HG03354 (cell line): ENCODE data around the gene COPG2.
"Not testable (repeated sequence)": the region's sequence is repeated elsewhere in the genome, so short reads cannot be mapped to it uniquely, and the experiment has no call there.

Experiments
- ATAC-seq: cut with Tn5 transposase; IDR thresholded peaks from one replicate; pipeline ENCODE4 v1.9.1; 2021; ENCODE audit warnings: mild to moderate bottlenecking; ENCODE audit not compliant: unreplicated experiment, poor library complexity, severe bottlenecking

Gene COPG2

DNA sequence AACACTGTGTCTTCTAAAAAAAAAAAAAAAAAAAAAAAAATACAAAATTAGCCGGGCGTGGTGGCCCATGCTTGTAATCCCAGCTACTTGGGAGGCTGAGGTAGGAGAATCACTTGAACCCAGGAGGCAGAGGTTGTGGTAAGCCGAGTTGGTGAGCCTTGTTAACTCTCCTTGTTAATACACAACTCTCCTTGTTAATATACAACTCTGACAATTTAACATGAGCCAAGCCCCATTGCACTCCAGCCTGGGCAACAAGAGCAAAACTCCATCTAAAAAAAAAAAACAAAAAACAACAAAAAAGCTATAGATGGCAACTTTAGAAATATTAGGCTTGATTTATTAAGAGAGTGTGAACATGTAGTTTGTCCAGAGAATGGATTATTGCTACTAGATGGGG, 156.5 kb downstream of the COPG2 start:
- not testable (repeated sequence) for ATAC-seq

DNA sequence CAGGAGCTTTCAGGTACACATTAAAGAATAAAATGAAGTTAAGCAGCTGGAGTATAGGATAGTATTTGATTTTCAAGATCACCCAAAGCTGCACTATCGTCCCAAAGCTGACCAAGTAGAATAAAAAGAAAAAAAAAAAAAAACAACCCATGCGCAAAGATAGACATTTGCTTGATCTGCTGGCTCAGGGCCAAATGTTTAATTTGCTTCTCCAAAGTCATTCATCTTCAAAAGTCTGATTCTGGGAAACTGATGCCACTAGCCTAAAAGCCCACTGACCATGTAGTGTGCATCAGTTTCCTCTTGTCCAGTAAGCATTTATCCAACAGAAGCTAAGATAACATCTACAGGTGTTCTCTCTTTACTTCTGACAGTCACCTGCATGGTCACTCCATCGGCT, 162.2 kb downstream of the COPG2 start:
- no peak for ATAC-seq

DNA sequence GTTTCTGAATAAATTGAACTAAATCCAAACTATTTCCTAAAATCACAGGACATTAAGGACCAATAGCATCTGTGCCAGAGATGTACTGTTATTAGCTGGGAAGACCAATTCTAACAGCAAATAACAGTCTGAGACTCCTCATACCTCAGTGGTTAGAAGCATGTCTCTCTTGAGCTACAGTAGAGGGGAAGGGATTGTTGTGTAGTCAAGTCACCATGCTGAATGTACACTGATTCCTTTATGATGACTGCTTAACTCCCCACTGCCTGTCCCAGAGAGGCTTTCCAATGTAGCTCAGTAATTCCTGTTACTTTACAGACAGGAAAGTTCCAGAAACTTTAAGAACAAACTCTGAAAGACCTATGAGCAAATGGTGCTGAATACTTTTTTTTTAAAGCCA, 162.8 kb downstream of the COPG2 start:
- ATAC-seq, result no peak

DNA sequence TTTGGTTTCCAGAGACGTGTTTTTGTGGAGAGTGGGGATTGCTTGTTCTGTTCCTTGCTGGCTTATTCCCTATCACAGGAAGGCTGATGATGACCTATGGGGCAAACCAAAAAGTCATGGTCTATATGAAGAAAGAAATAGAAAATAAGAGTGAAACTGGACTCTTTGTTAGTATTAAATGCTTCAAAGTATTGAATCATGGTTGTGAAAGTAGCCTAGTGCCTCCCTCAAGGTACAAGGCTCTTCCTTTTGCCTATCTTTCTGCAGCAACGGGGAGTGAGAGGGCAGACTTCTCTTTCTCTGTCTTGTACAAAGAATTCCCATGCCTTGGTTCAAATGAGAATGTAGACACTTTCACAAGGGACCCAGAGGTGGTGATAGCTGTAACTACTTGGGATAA, 167.6 kb downstream of the COPG2 start:
- no peak for ATAC-seq

DNA sequence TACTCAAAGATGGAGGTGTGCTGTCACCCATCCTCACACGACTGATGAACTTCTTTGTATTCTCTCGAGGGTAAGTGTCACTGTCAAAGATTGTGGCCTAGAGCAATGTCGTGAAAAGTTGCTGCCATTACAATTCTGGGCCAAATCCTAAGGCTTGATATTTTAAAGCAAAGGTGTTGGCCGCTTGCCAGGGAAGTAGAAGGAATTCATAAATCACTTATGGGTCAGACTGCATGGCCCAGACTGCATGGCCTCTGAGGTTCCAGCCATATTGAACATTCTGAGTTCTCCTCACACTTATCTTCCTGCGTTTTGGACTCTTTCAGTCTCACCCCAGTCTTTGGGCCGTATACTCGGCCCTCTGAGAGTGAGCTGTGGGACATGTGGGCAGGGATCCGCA, 168.1 kb downstream of the COPG2 start:
- no peak for ATAC-seq

DNA sequence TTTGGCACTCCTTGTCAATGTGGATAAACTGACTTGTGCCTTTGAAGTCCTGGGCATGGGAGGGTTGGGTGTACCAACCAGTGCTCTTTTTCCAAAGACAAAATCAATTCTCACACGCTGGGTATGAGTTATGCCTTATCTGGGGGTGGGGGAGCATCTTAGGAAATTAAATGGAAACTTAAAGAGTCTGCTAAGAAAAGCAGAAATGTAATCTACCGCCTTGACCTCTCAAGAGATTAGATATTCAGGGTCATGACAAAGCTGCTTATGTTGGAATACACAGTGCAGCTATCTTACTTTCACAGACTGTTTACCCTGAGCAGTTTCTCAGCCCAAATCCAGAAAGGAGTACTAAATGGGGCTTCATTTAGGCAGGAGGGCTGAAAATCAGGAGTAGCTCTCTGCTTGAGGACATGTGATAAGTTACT, 174.1 kb downstream of the COPG2 start:
- ATAC-seq, result no peak

DNA sequence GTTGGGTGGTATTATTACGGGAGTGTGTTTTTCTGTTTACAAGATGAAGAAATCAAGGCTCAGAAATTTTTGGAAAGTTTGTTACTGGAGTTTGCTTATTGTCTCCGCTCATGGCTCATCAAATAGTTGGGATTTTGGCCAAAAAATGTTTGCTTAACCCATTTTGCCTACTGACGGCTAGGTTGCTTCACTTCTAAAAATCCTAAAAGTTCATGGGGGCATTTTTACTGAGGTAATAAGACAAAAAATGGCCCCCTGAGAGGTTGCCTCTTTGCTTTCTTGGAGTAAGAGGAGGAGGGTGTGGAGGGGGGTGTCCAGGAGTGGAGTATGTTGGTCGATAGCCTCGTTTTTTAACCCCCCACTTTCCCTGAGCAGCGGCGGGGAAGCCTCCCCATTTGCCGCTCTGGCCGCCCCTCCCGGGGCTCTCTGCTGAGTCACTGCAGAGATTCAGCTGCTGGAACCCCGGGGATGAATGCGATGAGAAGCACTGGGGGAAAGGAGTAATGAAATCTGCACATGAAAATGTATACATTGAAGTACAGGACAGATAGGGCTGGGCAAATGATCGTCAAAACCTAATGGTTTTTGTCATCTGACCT, 175.2 kb downstream of the COPG2 start:
- no peak for ATAC-seq

DNA sequence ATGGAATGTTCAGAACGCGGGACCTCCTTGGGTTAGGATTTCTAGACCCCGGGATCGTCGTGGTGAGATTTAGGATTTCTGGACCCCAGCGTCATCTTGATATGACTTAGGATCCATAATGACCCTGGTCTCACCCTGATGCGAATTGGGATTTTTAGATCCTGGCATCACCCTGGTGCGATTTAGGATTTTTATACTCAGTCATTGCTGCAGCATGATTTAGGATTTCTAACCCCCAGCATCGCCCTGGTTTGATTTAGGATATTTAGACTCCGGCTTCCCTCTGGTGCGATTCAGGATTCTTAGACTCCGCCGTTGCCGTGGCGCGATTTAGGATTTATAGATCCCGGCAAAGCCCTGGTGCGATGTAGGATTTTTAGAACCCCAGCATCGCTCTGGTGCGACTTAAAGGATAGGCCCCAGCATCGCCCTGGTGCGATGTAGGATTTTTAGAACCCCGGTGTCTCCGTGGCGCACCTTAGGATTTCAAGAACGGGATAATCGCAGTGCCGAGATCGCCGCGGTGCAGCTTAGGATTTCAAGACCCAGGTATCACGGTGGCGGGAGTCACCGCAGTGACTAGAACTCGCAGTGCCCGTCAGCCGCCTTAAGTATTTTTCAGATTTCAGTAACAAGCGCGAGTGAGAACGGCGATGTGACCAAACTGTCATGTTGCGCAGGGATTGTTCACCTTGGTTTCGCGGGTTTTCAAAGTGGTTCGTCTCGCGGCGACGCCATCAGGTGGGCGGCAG, 175.8 kb downstream of the COPG2 start:
- no peak for ATAC-seq

DNA sequence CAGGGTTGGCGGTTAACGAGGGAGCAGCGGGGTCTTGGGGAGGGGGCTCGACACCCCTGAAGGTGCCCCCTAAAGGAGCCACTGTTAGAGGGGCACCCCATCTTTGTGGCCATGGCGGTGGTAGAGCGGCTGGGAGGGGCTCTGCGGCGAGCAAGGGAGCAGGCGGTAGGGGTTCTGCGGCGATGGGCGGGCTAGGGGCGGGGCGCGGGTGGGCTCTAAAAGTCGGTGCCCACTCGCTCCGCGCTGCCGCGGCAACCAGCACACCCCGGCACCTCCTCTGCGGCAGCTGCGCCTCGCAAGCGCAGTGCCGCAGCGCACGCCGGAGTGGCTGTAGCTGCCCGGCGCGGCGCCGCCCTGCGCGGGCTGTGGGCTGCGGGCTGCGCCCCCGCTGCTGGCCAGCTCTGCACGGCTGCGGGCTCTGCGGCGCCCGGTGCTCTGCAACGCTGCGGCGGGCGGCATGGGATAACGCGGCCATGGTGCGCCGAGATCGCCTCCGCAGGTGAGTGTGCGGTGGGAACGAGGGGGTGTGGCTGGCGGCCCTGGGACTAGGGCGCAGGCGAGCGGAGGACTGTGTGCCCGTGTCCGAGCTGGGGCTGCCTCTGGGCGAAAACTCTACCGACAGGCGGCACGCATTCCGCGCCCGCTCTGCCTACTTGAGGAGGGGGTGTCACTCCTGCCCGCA, 176.6 kb downstream of the COPG2 start, which contains the start of gene MEST:
Gene MEST, plus strand, starts transcription at position 245 of the 682 bp plus-strand sequence. Its CDS starts 229 bp downstream, at position 474.
- ATAC-seq, result no peak

DNA sequence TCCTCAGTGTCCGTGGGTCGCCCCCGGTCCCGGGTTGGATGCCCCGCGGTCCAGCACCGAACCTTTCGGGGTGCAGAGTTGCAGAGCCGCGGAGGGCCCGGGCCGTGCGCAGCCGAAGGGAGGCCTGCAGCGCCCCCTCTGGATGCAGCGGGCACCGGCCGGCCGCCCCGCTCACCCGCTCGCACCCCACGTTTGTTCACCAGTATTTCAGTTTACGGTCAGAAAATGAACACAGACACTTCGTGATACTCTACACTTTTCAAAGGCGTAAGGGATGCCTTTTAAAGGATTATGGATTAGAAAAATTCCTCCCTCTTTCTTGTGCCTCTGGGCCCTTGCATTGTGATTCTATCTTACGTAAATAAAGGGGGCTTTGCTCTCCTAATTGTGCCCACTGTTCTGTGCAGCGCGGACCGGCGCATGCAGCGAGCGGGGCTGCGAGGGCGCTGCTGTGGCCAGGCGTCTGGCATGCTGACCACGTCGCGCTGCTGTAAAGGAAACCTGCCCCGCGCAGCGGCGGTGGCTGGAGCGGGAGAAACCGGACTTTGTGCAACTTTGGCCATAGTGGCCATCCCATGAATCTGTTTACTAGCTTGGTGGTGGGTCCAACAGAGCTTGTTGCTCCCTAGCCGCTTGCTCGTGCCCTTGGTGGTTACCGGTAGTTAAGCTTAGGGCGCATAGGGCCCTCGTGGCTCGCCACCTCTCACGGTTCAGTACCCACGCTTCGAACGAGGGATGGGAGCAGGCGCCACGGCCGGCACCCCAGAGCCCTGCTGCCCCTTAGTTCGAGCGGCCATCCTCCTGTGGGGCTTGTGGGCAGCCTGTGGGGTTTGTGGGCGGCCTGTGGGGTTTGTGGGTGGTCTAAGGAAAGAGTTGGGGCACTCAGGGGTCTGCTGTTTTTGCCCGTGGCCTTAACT, 177.4 kb downstream of the COPG2 start:
- no peak for ATAC-seq

DNA sequence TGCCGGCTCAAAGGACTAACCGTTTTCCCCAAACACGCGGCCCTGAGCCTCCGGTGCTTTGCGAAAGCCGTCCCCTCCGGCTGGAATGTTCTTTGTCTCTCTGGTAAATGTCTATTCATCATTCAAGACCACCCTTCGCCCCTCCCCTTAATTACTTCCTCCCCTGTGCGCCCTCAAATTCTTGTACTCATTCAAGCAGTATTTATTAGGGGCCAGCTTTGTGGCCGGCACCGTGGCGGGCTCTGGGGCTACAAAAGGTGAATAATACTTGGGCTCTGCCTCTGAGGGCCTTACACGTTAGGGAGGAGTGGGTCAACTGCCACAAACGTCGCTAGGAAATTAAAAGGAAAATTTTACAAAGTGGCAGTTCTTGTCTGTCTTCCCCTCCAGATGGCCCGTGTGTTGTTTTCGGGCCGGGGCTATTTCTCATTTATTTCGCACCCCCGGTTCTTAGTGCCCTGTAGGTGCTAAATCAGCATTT, 178.2 kb downstream of the COPG2 start:
- no peak for ATAC-seq

DNA sequence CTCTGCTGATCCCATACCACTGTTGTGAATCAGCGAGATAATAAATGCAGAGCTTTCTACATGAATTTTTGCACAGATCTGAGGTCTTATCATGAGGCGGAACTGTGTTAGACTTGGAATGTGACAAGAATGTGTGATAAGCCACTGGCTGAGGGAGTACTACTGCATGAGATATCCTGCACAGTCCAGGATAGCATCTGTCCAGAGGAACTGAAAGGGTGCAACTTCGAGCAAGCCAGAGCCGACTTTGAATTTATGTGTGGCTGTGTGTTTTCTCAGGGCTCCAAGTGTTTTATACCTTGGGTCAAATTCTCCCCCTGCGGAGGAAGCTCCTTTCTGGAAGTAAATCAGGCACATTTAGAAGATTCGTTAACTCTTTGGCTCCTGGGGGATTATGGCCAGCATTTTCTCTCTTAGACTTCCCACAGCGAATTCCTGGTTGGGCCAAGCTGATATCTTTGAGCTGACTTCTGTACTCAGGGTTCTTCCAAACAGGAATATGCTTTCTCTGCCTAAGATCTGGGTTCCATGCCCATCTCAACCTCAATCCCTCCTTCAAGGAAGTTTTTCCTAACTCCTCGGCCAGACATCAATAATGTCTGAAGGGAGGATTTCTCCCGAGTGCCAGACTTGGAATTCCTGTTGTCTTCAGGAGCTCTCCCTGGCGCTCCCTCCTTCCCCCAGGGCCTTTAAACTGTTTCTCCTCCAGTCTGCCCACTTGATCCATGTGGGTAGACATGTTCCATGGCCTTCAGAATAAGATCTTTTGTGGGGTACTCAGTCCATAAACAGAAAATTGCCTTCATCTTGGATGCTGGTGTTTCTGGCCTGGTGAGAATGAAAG, 179.2 kb downstream of the COPG2 start:
- no peak for ATAC-seq

DNA sequence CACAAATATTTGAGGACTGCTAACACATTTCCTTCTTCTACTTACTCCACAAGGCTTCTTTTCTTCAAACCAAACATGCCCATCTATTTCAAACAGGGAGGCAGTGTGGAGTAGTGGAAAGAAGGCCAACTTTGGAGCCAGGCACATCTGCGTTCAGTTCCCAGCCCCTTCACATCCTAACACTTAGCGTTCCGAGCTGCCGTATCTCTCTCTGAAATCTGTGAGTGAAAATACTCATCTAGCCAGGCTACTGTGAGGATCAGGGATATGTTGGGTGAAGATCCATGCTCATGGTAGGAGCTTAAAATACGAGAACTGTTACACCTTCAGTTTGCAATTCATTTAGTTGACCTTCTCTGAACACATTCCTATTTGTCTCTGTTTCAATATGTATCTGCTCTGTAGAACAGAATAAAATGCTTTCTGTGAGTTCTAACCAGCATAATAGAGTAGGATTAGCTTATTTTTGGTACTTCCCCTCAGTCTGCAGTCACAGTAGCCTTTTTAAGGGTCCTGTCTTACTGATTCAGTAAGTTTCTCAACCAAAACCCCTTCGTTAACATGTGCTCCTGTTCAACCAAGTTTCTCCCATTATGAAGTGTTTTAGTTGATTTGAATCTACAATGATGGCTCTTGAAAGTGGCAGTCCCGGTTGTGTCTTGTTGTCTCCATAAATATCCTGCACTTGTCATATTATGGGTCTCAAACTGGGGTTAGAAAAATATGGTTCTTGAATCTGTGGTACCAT, 180.0 kb downstream of the COPG2 start:
- ATAC-seq, result no peak

DNA sequence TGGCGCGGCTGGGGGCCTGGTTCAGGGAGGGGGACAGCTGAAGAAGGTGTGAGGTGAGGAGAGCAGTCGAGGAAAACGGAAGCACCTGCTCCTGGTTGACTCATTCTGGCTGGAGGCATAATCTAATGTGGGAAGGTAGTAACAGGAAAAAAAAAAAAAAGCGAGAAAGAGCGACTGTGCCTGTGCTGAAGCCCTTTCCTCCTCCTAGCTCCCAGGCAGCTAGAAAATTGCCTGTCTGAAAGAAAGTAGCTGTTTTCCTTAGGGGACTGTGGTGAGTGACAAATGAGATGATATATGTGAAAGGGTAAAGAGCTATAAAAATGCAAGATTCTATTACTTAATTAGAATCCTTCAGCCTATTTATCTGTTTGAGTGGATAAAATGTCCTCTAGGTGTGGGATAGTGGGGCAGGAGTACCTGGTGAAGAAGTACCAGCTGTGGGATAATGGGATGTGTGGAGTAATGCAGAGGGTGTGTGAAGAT, 181.6 kb downstream of the COPG2 start:
- ATAC-seq, result no peak

DNA sequence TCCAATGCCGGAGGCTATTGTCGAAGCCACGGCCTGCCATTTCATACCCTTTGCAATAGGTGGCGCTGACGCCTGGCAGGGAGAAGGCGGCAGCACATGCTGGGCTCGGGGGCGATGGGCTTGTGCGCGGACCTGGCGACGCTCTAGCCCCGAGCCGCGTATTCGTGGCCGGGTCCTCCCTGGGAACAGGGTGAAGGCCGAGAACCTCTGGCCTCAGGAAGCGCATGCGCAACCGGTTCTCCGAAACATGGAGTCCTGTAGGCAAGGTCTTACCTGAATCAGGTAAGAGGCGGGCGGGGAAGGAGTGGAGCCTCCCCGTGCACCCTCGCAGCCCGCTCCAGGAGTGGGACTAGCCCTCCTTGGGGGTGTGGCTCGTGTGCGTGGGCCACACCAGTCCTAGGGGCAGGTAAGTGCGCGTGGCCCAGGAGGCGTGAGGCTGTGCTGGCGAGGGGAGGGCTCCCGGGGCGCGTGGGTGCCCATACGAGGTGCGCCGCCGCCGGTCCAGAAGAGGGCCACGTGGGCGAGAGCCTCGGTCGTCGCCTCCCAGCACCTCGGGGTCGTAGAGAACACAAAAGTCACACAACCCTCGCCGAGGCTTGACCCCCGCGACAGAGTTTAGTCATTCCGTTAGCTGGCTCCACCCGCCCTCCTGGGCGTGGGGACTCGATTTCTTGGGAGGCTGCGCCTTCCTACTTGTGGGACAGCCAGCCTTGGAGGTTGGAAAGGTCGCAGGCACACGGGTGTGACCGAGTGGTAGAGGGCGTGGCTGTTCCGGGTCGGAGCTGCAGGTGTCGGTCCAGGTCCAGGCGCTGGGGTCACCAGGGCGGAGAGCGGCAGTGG, 182.2 kb downstream of the COPG2 start:
- ATAC-seq, result peak; percentile 60

DNA sequence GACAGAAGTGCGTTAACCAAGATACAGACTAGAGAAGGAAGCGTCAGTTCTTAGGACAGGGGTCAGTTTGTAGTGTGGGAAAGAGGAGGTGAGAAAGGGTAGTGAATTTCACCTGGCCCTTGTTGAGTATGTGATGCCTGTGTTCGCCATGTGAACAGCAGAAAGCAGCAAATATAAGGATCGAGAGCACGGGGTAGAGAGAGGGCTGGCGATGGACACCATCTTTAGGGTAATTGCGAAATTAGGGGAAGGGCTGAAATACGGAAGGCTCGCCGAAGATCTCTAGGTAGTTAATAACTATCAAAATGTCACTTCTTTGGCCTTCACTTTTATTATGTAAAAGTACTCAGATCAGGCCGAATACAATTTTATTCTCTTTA, 182.8 kb downstream of the COPG2 start:
- no peak for ATAC-seq

DNA sequence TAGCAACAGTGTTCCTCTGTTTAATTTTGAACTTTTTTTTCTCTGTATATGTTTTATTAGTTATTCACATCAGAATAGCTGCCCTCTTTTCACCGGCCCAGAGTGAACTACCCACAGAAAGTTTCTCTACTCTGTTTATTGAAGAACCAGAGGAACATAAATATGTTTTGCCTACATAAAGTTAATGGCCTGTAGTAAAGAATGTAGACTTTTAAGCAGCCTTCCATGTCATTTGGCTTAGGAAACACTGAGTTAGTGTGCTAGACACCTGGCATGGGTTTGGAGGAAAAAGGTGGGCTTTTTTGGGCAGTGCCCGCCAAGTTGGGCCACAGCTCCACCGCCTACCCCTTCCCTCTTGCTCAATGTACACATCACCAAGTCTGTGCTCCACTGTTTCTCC, 185.5 kb downstream of the COPG2 start:
- no peak for ATAC-seq
